Measurements from ENCODE around the gene CCDC88C. TPM values are rescaled to one million over a fixed set of nuclear protein-coding genes. Genes with fewer than 3 reads are reported as not detected.

Gene CCDC88C
- total and polyA plus RNA-seq, 2 donors: 14.6 to 19.7 TPM

- 83% methylated on average over 15 of the region's 15 CpGs for WGBS
- H3K27ac ChIP-seq (ENCODE audit: low read depth): no peak overlapping the region
- no peak overlapping the region for H3K4me3 ChIP-seq (ENCODE audit: low read depth, low read length)
- DNase-seq (ENCODE audit: extremely low spot score): no peak
- H3K36me3 ChIP-seq (ENCODE audit: insufficient read depth): no peaks in the 10 kb centered on the region
- H3K4me1 ChIP-seq (ENCODE audit: insufficient read depth): no peaks in the 10 kb centered on the region
Observed at GRCh38 chr14:91292491-91292890, 125.1 kb downstream of the CCDC88C start.

- Histone ChIP-seq H3K27ac (ENCODE audit: low read depth) (no peak overlapping the region), H3K4me1 (ENCODE audit: insufficient read depth) (no peaks in the 10 kb centered on the region), H3K36me3 (ENCODE audit: insufficient read depth) (no peaks in the 10 kb centered on the region), H3K4me3 (ENCODE audit: low read depth, low read length) (no peak overlapping the region)
- no peak for DNase-seq (ENCODE audit: extremely low spot score)
- WGBS: 87% methylated on average over 21 of the region's 21 CpGs
Observed at GRCh38 chr14:91291786-91292405, 125.7 kb downstream of the CCDC88C start.

- Histone ChIP-seq H3K4me3 (ENCODE audit: low read depth, low read length) (no peak overlapping the region), H3K36me3 (ENCODE audit: insufficient read depth) (no peaks in the 10 kb centered on the region), H3K27ac (ENCODE audit: low read depth) (no peak overlapping the region), H3K4me1 (ENCODE audit: insufficient read depth) (no peaks in the 10 kb centered on the region)
- WGBS: 91% methylated on average over 10 of the region's 10 CpGs
- no peak for DNase-seq (ENCODE audit: extremely low spot score)
Observed at GRCh38 chr14:91290986-91291385, 126.6 kb downstream of the CCDC88C start.

- WGBS: 93% methylated on average over 4 of the region's 4 CpGs
- Histone ChIP-seq H3K36me3 (ENCODE audit: insufficient read depth) (no peaks in the 10 kb centered on the region), H3K27ac (ENCODE audit: low read depth) (no peak overlapping the region), H3K4me1 (ENCODE audit: insufficient read depth) (no peaks in the 10 kb centered on the region), H3K4me3 (ENCODE audit: low read depth, low read length) (no peak overlapping the region)
- DNase-seq (ENCODE audit: extremely low spot score): no peak
Observed at GRCh38 chr14:91289464-91289863, 128.2 kb downstream of the CCDC88C start.

- Histone ChIP-seq H3K27ac (ENCODE audit: low read depth) (no peak overlapping the region), H3K4me1 (ENCODE audit: insufficient read depth) (no peaks in the 10 kb centered on the region), H3K36me3 (ENCODE audit: insufficient read depth) (no peaks in the 10 kb centered on the region), H3K4me3 (ENCODE audit: low read depth, low read length) (no peak overlapping the region)
- WGBS: 94% methylated on average over 28 of the region's 28 CpGs
- DNase-seq (ENCODE audit: extremely low spot score): no peak
Observed at GRCh38 chr14:91288876-91289275, 128.7 kb downstream of the CCDC88C start.

GRCh38 chr14:91286530-91286937 lies 131.1 kb downstream of the CCDC88C start:
- peak; percentile 54 for DNase-seq (ENCODE audit: extremely low spot score)
- Histone ChIP-seq H3K4me1 (ENCODE audit: insufficient read depth) (no peaks in the 10 kb centered on the region), H3K36me3 (ENCODE audit: insufficient read depth) (no peaks in the 10 kb centered on the region), H3K4me3 (ENCODE audit: low read depth, low read length) (no peak overlapping the region), H3K27ac (ENCODE audit: low read depth) (no peak overlapping the region)
- 37% methylated on average over 7 of the region's 7 CpGs for WGBS

- Histone ChIP-seq H3K36me3 (ENCODE audit: insufficient read depth) (peaks cover 2% of the 10 kb centered on the region), H3K27ac (ENCODE audit: low read depth) (no peak overlapping the region), H3K4me1 (ENCODE audit: insufficient read depth) (no peaks in the 10 kb centered on the region), H3K4me3 (ENCODE audit: low read depth, low read length) (no peak overlapping the region)
- 55% methylated on average over 14 of the region's 14 CpGs for WGBS
- peak; percentile 48 for DNase-seq (ENCODE audit: extremely low spot score)
Observed at GRCh38 chr14:91284791-91285548, 132.7 kb downstream of the CCDC88C start.

GRCh38 chr14:91284146-91284790 lies 133.4 kb downstream of the CCDC88C start:
- no peak for DNase-seq (ENCODE audit: extremely low spot score)
- H3K4me1 ChIP-seq (ENCODE audit: insufficient read depth): no peaks in the 10 kb centered on the region
- peaks cover 2% of the 10 kb centered on the region for H3K36me3 ChIP-seq (ENCODE audit: insufficient read depth)
- 64% methylated on average over 13 of the region's 13 CpGs for WGBS
- no peak overlapping the region for H3K27ac ChIP-seq (ENCODE audit: low read depth)
- no peak overlapping the region for H3K4me3 ChIP-seq (ENCODE audit: low read depth, low read length)

GRCh38 chr14:91283666-91284065 lies 134.0 kb downstream of the CCDC88C start:
- Histone ChIP-seq H3K4me1 (ENCODE audit: insufficient read depth) (no peaks in the 10 kb centered on the region), H3K36me3 (ENCODE audit: insufficient read depth) (peaks cover 2% of the 10 kb centered on the region), H3K27ac (ENCODE audit: low read depth) (no peak overlapping the region), H3K4me3 (ENCODE audit: low read depth, low read length) (no peak overlapping the region)
- WGBS: 65% methylated on average over 4 of the region's 4 CpGs
- no peak for DNase-seq (ENCODE audit: extremely low spot score)

GRCh38 chr14:91282954-91283645 lies 134.5 kb downstream of the CCDC88C start:
- 92% methylated on average over 14 of the region's 14 CpGs for WGBS
- DNase-seq (ENCODE audit: extremely low spot score): no peak
- Histone ChIP-seq H3K4me1 (ENCODE audit: insufficient read depth) (no peaks in the 10 kb centered on the region), H3K27ac (ENCODE audit: low read depth) (no peak overlapping the region), H3K4me3 (ENCODE audit: low read depth, low read length) (no peak overlapping the region), H3K36me3 (ENCODE audit: insufficient read depth) (peaks cover 2% of the 10 kb centered on the region)

GRCh38 chr14:91281346-91281745 lies 136.3 kb downstream of the CCDC88C start:
- H3K27ac ChIP-seq (ENCODE audit: low read depth): no peak overlapping the region
- H3K4me1 ChIP-seq (ENCODE audit: insufficient read depth): no peaks in the 10 kb centered on the region
- no peak for DNase-seq (ENCODE audit: extremely low spot score)
- no peak overlapping the region for H3K4me3 ChIP-seq (ENCODE audit: low read depth, low read length)
- H3K36me3 ChIP-seq (ENCODE audit: insufficient read depth): peaks cover 4% of the 10 kb centered on the region
- WGBS: 95% methylated on average over 9 of the region's 9 CpGs

- Histone ChIP-seq H3K4me3 (ENCODE audit: low read depth, low read length) (no peak overlapping the region), H3K27ac (ENCODE audit: low read depth) (no peak overlapping the region), H3K36me3 (ENCODE audit: insufficient read depth) (peaks cover 4% of the 10 kb centered on the region), H3K4me1 (ENCODE audit: insufficient read depth) (no peaks in the 10 kb centered on the region)
- WGBS: 81% methylated on average over 5 of the region's 5 CpGs
- no peak for DNase-seq (ENCODE audit: extremely low spot score)
Observed at GRCh38 chr14:91280129-91280528, 137.5 kb downstream of the CCDC88C start.

GRCh38 chr14:91279354-91279753 lies 138.3 kb downstream of the CCDC88C start:
- peaks cover 4% of the 10 kb centered on the region for H3K36me3 ChIP-seq (ENCODE audit: insufficient read depth)
- H3K27ac ChIP-seq (ENCODE audit: low read depth): no peak overlapping the region
- no peaks in the 10 kb centered on the region for H3K4me1 ChIP-seq (ENCODE audit: insufficient read depth)
- WGBS: 83% methylated on average over 10 of the region's 10 CpGs
- DNase-seq (ENCODE audit: extremely low spot score): no peak
- H3K4me3 ChIP-seq (ENCODE audit: low read depth, low read length): no peak overlapping the region
